NCI-H748 treated with DMSO at 0.1 percent for 48 hours (cell line): ENCODE data around the gene JDP2.
"Not testable (repeated sequence)": the region's sequence is repeated elsewhere in the genome, so short reads cannot be mapped to it uniquely, and the experiment has no call there.

ENCODE experiments used
- DNase-seq: peaks from one replicate; lab custom pipeline; 2025; lab: John Stamatoyannopoulos, UW

Gene JDP2

GRCh38 chr14:75456069-75456996 is 28.5 kb downstream of the JDP2 start:
- no peak for DNase-seq

- DNase-seq, result no peak
Measured at GRCh38 chr14:75456997-75457335, 29.1 kb downstream of the JDP2 start.

- DNase-seq, result no peak
Measured at GRCh38 chr14:75457648-75458165, 29.9 kb downstream of the JDP2 start.

- no peak for DNase-seq
Measured at GRCh38 chr14:75458305-75458704, 30.5 kb downstream of the JDP2 start.

- no peak for DNase-seq
Measured at GRCh38 chr14:75459099-75459741, 31.4 kb downstream of the JDP2 start.

GRCh38 chr14:75459791-75460190 is 32.0 kb downstream of the JDP2 start:
- no peak for DNase-seq

GRCh38 chr14:75460394-75460793 is 32.6 kb downstream of the JDP2 start:
- DNase-seq, result no peak

GRCh38 chr14:75461303-75461702 is 33.5 kb downstream of the JDP2 start:
- DNase-seq, result no peak

- DNase-seq, result no peak
Measured at GRCh38 chr14:75461755-75462349, 34.0 kb downstream of the JDP2 start.

GRCh38 chr14:75464626-75465025 is 36.8 kb downstream of the JDP2 start:
- DNase-seq, result no peak

GRCh38 chr14:75467763-75468162 is 39.9 kb downstream of the JDP2 start:
- DNase-seq, result no peak

- no peak for DNase-seq
Measured at GRCh38 chr14:75469164-75469563, 41.3 kb downstream of the JDP2 start.

GRCh38 chr14:75469606-75470237 is 41.9 kb downstream of the JDP2 start:
- no peak for DNase-seq

GRCh38 chr14:75470238-75470797 is 42.5 kb downstream of the JDP2 start:
- no peak for DNase-seq

GRCh38 chr14:75471059-75471458 is 43.2 kb downstream of the JDP2 start:
- no peak for DNase-seq

GRCh38 chr14:75474127-75474526 is 46.3 kb downstream of the JDP2 start:
- DNase-seq, result not testable (repeated sequence)

GRCh38 chr14:75476274-75476995 is 48.6 kb downstream of the JDP2 start:
- peak; percentile 10 for DNase-seq

- DNase-seq, result no peak
Measured at GRCh38 chr14:75477881-75478280, 50.1 kb downstream of the JDP2 start.

GRCh38 chr14:75479770-75480600 is 52.2 kb downstream of the JDP2 start:
- no peak for DNase-seq

- no peak for DNase-seq
Measured at GRCh38 chr14:75482366-75482765, 54.5 kb downstream of the JDP2 start.
